GM12864 (cell line): ENCODE data around the gene SCAF4.

Experiments used
- DNase-seq: peaks from one replicate; pipeline ENCODE4 v3.0.0-alpha.2; 2011; ENCODE audit warnings: low read depth
- H3K4me3 ChIP-seq: 2 replicates; pipeline ENCODE4 v1.5.1; 2011; ENCODE audit warnings: mild to moderate bottlenecking, low read depth, low read length, control low read depth
- TF ChIP-seq, protein P1 (sequence below): IDR thresholded peaks from 2 replicates; pipeline ENCODE4 v1.5.1; 2011; ENCODE audit warnings: low read depth, mild to moderate bottlenecking, moderate library complexity, low read length, control low read depth, inconsistent platforms; ENCODE audit errors: missing control alignments

The SCAF4 gene

DNA sequence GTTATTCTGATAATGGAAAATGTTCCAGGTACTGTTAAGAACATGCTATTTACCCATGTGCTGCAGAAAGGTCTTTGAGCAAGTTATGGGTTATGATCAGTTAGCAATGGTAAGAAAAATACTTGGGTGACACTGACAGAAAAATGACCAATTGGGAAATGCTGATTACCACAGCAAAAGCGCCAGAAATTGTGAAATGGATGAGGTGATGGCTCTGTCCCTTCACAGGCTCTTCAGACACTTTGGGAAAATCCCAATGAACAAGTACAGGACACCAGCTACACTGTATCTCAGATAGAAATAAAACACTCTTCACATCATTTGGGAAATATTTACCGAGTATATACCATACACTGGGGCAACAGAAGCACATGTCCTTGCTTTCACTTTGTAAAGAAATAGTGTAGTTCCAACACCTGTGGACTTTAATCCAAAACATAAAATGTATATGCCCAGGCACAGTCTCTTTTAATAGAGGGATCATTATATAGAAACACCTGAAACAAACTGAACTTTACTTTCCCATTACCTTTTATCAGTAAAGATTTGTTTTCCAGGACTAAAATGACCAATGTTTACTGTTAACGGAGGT lies 58.5 kb downstream of the SCAF4 start:
- DNase-seq: no peak
- H3K4me3 ChIP-seq: no peak overlapping the region
- TF ChIP-seq, protein P1, sequence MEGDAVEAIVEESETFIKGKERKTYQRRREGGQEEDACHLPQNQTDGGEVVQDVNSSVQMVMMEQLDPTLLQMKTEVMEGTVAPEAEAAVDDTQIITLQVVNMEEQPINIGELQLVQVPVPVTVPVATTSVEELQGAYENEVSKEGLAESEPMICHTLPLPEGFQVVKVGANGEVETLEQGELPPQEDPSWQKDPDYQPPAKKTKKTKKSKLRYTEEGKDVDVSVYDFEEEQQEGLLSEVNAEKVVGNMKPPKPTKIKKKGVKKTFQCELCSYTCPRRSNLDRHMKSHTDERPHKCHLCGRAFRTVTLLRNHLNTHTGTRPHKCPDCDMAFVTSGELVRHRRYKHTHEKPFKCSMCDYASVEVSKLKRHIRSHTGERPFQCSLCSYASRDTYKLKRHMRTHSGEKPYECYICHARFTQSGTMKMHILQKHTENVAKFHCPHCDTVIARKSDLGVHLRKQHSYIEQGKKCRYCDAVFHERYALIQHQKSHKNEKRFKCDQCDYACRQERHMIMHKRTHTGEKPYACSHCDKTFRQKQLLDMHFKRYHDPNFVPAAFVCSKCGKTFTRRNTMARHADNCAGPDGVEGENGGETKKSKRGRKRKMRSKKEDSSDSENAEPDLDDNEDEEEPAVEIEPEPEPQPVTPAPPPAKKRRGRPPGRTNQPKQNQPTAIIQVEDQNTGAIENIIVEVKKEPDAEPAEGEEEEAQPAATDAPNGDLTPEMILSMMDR: no peak

DNA sequence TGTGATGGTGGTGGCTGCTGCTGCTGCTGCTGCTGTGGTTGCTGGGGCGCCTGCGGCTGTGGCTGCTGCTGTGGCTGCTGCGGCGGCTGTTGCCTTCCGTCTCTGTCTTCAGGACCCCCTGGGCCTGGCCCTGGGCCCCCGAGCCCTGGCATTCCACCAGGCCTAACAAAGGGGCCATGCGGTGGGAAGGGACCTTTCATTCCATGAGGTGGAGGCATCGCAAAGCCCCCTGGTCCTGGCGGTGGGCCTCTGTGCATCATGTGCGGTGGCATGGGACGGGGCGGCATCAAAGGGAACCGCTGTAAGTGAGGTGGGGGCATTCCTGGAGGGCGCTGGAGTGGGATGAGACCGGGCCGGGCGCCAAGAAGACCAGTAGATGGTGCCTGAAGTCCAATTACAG lies 60.0 kb downstream of the SCAF4 start:
- TF ChIP-seq, protein P1: no peak
- no peak for DNase-seq
- H3K4me3 ChIP-seq: no peak overlapping the region

GRCh38 chr21:31671146-31671716 lies 60.7 kb downstream of the SCAF4 start:
- no peak for DNase-seq
- H3K4me3 ChIP-seq: no peak overlapping the region
- TF ChIP-seq, protein P1: no peak

GRCh38 chr21:31670070-31670469 lies 61.8 kb downstream of the SCAF4 start:
- DNase-seq: no peak
- no peak overlapping the region for H3K4me3 ChIP-seq
- TF ChIP-seq, protein P1: no peak

DNA sequence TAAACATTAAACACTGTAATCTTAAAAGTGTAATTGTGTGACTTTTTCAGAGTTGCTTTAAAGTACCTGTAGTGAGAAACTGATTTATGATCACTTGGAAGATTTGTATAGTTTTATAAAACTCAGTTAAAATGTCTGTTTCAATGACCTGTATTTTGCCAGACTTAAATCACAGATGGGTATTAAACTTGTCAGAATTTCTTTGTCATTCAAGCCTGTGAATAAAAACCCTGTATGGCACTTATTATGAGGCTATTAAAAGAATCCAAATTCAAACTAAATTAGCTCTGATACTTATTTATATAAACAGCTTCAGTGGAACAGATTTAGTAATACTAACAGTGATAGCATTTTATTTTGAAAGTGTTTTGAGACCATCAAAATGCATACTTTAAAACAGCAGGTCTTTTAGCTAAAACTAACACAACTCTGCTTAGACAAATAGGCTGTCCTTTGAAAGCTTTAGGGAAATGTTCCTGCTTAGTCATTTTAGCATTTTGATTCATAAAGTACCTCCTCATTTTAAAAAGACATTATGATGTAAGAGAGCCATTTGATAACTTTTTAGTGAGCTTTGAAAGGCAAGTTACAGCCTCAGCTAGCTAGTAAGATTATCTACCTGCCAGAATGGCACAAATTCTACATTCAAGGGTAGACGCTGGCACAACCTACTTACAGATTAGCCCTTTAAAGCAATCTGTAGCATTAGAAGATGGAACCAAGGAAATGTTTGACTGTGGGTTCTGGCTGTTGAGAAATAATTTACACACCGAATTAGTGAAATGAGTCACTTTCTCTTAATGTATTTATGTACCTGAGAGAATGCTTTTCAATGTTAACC lies 63.0 kb downstream of the SCAF4 start:
- TF ChIP-seq, protein P1: no peak
- no peak overlapping the region for H3K4me3 ChIP-seq
- DNase-seq: no peak

DNA sequence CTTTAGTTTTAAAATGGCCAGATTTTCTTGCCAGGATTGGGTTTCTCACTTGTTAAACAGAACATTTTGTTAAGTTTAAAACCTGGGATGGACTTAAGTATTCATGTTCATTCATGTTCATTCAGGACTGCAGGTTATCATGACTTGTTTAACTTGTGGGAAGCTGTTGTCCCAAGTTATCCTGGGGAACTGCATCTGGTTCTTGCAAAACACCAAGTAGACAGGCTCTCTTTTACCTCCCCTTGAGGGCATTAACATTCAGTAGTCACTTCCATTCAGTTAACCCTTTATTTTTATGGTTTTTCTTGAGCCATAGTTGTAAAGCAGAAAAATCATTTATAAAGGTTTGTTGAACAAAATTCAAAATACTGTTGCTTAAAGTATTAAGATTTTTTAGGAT lies 64.3 kb downstream of the SCAF4 start:
- no peak for DNase-seq
- TF ChIP-seq, protein P1: no peak
- no peak overlapping the region for H3K4me3 ChIP-seq
